Neural progenitor cell (in vitro differentiated cells): ENCODE data around the gene MYLK.

ENCODE experiments used
- EZH2 ChIP-seq: fragments of 200-600 bp; sonication (generic); IDR thresholded peaks from 2 replicates; pipeline ENCODE4 v1.6.1; 2017; ENCODE audit warnings: antibody characterized with exemption, mild to moderate bottlenecking, moderate library complexity
- TF ChIP-seq, protein P1 (sequence below): fragments of 200-600 bp; sonication (generic); IDR thresholded peaks from 2 replicates; pipeline ENCODE4 v1.5.1; 2017; ENCODE audit warnings: antibody characterized with exemption, mild to moderate bottlenecking

GRCh38 chr3:123803521-123803920 lies 80.6 kb downstream of the MYLK start:
- TF ChIP-seq, protein P1, sequence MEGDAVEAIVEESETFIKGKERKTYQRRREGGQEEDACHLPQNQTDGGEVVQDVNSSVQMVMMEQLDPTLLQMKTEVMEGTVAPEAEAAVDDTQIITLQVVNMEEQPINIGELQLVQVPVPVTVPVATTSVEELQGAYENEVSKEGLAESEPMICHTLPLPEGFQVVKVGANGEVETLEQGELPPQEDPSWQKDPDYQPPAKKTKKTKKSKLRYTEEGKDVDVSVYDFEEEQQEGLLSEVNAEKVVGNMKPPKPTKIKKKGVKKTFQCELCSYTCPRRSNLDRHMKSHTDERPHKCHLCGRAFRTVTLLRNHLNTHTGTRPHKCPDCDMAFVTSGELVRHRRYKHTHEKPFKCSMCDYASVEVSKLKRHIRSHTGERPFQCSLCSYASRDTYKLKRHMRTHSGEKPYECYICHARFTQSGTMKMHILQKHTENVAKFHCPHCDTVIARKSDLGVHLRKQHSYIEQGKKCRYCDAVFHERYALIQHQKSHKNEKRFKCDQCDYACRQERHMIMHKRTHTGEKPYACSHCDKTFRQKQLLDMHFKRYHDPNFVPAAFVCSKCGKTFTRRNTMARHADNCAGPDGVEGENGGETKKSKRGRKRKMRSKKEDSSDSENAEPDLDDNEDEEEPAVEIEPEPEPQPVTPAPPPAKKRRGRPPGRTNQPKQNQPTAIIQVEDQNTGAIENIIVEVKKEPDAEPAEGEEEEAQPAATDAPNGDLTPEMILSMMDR = peak; percentile 9
- TF ChIP-seq EZH2 = no peak
